H7 (cell line): Measurements from ENCODE around the gene ANO10. TPM values are rescaled to one million over a fixed set of nuclear protein-coding genes. Genes with fewer than 3 reads are reported as not detected.
A peak's percentile ranks its signal among the peaks of the same experiment; 100 is the strongest.

Experiments used
- DNase-seq: peaks from one replicate; pipeline ENCODE4 v3.0.0; 2012
- H3K27me3 ChIP-seq: 2 replicates; pipeline ENCODE4 v1.6.0; 2011; ENCODE audit warnings: mild to moderate bottlenecking, low read length; ENCODE audit not compliant: control insufficient read depth, insufficient read depth
- H3K36me3 ChIP-seq: replicated peaks from 2 replicates; pipeline ENCODE4 v1.5.1; 2011; ENCODE audit warnings: low read length; ENCODE audit not compliant: control insufficient read depth, insufficient read depth
- H3K4me3 ChIP-seq: 2 replicates; pipeline ENCODE4 v1.5.1; 2011; ENCODE audit warnings: low read depth, mild to moderate bottlenecking, control low read depth, low read length, moderate library complexity; ENCODE audit not compliant: insufficient read depth
- total RNA-seq: library from RNA; depleted of rRNA; stranded (reverse); fragments of >200 nt; shearing (Covaris generic); gene quantifications from 2 replicates; pipeline ENCODE4 v1.2.3, GENCODE V29; 2014

The ANO10 gene
- total RNA-seq, 1 experiment from 2014 or later, result 23.4 TPM

GRCh38 chr3:43405888-43406642, 215.7 kb downstream of the ANO10 start:
- Histone ChIP-seq H3K36me3 (no peaks in the 10 kb centered on the region; the same call in 1 of the 2 replicates), H3K4me3 (no peak overlapping the region), H3K27me3 (no peaks in the 10 kb centered on the region)
- DNase-seq, result no peak

- DNase-seq, result no peak
- H3K27me3 ChIP-seq, result no peaks in the 10 kb centered on the region
- H3K4me3 ChIP-seq, result no peak overlapping the region
- no peaks in the 10 kb centered on the region for H3K36me3 ChIP-seq
Observed at GRCh38 chr3:43400781-43401730, 220.8 kb downstream of the ANO10 start.

GRCh38 chr3:43400167-43400566, 221.6 kb downstream of the ANO10 start:
- Histone ChIP-seq H3K36me3 (no peaks in the 10 kb centered on the region), H3K4me3 (no peak overlapping the region), H3K27me3 (no peaks in the 10 kb centered on the region)
- DNase-seq, result no peak

- Histone ChIP-seq H3K36me3 (no peaks in the 10 kb centered on the region), H3K4me3 (no peak overlapping the region), H3K27me3 (no peaks in the 10 kb centered on the region)
- DNase-seq, result no peak
Observed at GRCh38 chr3:43399034-43399433, 222.8 kb downstream of the ANO10 start.

GRCh38 chr3:43394041-43394554, 227.7 kb downstream of the ANO10 start:
- Histone ChIP-seq H3K4me3 (no peak overlapping the region), H3K36me3 (no peaks in the 10 kb centered on the region), H3K27me3 (no peaks in the 10 kb centered on the region)
- no peak for DNase-seq

- no peaks in the 10 kb centered on the region for H3K27me3 ChIP-seq
- no peak for DNase-seq
- H3K36me3 ChIP-seq, result no peaks in the 10 kb centered on the region
- H3K4me3 ChIP-seq, result no peak overlapping the region
Observed at GRCh38 chr3:43391621-43392020, 230.2 kb downstream of the ANO10 start.

- DNase-seq, result no peak
- H3K27me3 ChIP-seq, result no peaks in the 10 kb centered on the region
- no peak overlapping the region for H3K4me3 ChIP-seq
Observed at GRCh38 chr3:43390255-43390588, 231.6 kb downstream of the ANO10 start.

GRCh38 chr3:43389388-43390254, 232.2 kb downstream of the ANO10 start:
- Histone ChIP-seq H3K4me3 (no peak overlapping the region), H3K36me3 (no peaks in the 10 kb centered on the region), H3K27me3 (no peaks in the 10 kb centered on the region)
- no peak for DNase-seq

More at GRCh38 chr3:43390255-43390588, 231.6 kb downstream of the ANO10 start:
- H3K36me3 ChIP-seq, result no peaks in the 10 kb centered on the region

- Histone ChIP-seq H3K27me3 (no peaks in the 10 kb centered on the region), H3K36me3 (no peaks in the 10 kb centered on the region), H3K4me3 (no peak overlapping the region)
- DNase-seq, result no peak
Observed at GRCh38 chr3:43388915-43389314, 232.9 kb downstream of the ANO10 start.

- no peaks in the 10 kb centered on the region for H3K36me3 ChIP-seq
- no peak overlapping the region for H3K4me3 ChIP-seq
- DNase-seq, result no peak
- no peaks in the 10 kb centered on the region for H3K27me3 ChIP-seq
Observed at GRCh38 chr3:43388175-43388574, 233.6 kb downstream of the ANO10 start.

- Histone ChIP-seq H3K36me3 (no peaks in the 10 kb centered on the region), H3K4me3 (no peak overlapping the region), H3K27me3 (no peaks in the 10 kb centered on the region)
- no peak for DNase-seq
Observed at GRCh38 chr3:43379343-43379742, 242.5 kb downstream of the ANO10 start.

GRCh38 chr3:43378066-43378935, 243.5 kb downstream of the ANO10 start:
- H3K27me3 ChIP-seq, result no peaks in the 10 kb centered on the region
- DNase-seq, result peak; percentile 76

GRCh38 chr3:43373560-43373928, 248.3 kb downstream of the ANO10 start:
- Histone ChIP-seq H3K36me3 (no peaks in the 10 kb centered on the region), H3K27me3 (no peaks in the 10 kb centered on the region), H3K4me3 (no peak overlapping the region)
- DNase-seq, result no peak

More at GRCh38 chr3:43378066-43378935, 243.5 kb downstream of the ANO10 start:
- no peak overlapping the region for H3K4me3 ChIP-seq
- H3K36me3 ChIP-seq, result no peaks in the 10 kb centered on the region
